IPS DF 6.9 (cell line): ENCODE results near the gene ZNF174.

Experiments
- DNase-seq: peaks from one replicate; pipeline ENCODE4 v3.0.0-alpha.2; 2013; ENCODE audit warnings: low read depth, low spot score
- H3K27ac ChIP-seq: one replicate; pipeline ENCODE4 v1.5.1; 2013; ENCODE audit warnings: low read length, control low read depth
- H3K27me3 ChIP-seq: 2 replicates; pipeline ENCODE4 v1.6.1; 2013; ENCODE audit warnings: mild to moderate bottlenecking, low read length; ENCODE audit not compliant: control insufficient read depth, insufficient read depth
- H3K36me3 ChIP-seq: 2 replicates; pipeline ENCODE4 v1.6.1; 2013; ENCODE audit warnings: low read length; ENCODE audit not compliant: control insufficient read depth, insufficient read depth
- H3K4me1 ChIP-seq: 2 replicates; pipeline ENCODE4 v1.6.1; 2013; ENCODE audit warnings: low read length; ENCODE audit not compliant: control insufficient read depth, insufficient read depth
- H3K4me3 ChIP-seq: 2 replicates; pipeline ENCODE4 v1.5.1; 2013; ENCODE audit warnings: mild to moderate bottlenecking, low read length
- H3K9me3 ChIP-seq: 2 replicates; pipeline ENCODE4 v1.6.1; 2013; ENCODE audit warnings: low read length, inconsistent platforms; ENCODE audit not compliant: control insufficient read depth, insufficient read depth
- WGBS: extraction: QIAGEN DNeasy Blood & Tissue Kit; methylation state at CpG from one replicate; pipeline ENCODE4 v1.1.7; 2013; ENCODE audit warnings: mixed read lengths, missing lambda C conversion rate; ENCODE audit not compliant: insufficient read length, insufficient coverage; 5-methylcytosine and 5-hydroxymethylcytosine counted together

ZNF174 gene

DNA sequence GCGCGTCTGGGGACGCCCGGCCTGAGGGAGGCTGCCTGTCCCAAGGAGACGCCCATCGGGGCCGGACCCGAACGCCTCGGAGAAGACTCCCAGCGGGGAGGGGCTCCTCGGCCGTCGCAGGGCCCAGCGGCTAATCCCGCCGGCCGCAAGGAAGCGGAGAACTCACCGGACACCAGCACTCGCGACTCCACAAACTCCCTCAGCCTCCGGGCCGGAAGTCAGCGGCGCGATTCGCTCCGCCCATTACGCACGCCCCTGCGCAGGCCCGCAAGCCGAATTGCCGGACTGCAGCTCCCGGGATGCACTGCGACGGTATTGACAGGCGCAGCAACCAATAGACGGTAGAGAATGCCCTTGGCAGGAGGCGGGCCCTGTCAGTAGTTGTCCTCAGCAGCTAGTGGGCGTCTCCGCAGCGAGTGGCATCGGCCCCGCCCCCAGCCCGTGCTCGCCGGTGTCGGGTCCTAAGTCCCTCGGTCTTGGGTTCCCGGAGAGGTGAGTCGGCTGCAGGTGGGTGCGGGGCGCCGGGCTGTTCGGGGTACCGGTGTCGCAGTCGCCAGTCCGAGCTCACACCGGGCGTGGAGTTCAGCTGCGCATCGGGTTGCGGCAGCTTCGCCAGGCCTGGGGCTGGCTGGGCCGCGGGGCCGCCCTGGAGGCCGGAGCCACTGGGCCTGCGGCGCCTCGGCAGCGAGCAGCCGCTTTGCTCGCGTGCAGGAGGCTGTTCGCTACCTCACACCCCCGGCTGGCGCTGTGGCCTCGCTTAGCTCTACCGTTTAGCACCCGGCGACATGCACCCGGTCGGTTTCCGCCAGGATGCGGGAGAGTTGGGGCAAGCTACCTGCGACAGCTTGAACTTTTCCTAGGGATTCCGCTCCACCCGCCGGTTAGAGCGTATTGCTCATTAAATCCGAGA is at the start of gene ZNF174, which contains the start of gene ZSCAN32:
TSS of gene ZNF174 (plus strand) at position 437 of the 910 bp plus-strand sequence. CDS start 790 bp downstream, outside the sequence.
TSS of gene ZSCAN32 (minus strand) at position 226 of the 910 bp plus-strand sequence. CDS start 3,447 bp downstream, outside the sequence.
- peak within 1 kb of the TSS; percentile 83 for H3K4me3 ChIP-seq
- H3K27ac ChIP-seq = no peak within 1 kb of the TSS
- no peaks in the 10 kb centered on the region for H3K9me3 ChIP-seq
- no peaks in the 10 kb centered on the region for H3K4me1 ChIP-seq
- peaks cover 11% of the 10 kb centered on the region for H3K36me3 ChIP-seq
- H3K27me3 ChIP-seq = no peaks in the 10 kb centered on the region
- WGBS = no CpG with 5 or more reads among the region's 95 CpGs
- peak; percentile 95 for DNase-seq

DNA sequence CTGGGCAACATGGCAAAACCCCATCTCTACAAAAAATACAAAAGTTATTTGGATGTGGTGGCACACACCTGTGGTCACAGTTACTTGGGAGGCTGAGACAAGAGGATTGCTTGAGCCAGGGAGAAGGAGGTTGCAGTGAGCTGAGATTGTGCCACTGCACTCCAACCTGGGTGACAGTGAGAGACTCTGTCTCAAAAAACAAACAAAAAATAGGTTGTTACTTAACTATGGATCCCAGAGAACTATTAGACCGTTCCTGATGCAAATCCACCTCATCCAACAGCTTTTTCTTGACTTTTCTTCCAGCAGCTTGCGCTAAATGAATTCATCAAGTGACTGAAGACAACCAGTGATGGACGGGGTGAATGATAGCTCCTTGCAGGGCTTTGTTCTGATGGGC is 45.4 kb upstream of the ZNF174 start, which contains the start of gene OR2C1:
TSS of gene OR2C1 (plus strand) at position 301 of the 400 bp plus-strand sequence. CDS start at position 353, 52 bp downstream.
- no CpG with 5 or more reads among the region's 3 CpGs for WGBS
- H3K4me3 ChIP-seq = no peak within 1 kb of the TSS
- no peaks in the 10 kb centered on the region for H3K27me3 ChIP-seq

DNA sequence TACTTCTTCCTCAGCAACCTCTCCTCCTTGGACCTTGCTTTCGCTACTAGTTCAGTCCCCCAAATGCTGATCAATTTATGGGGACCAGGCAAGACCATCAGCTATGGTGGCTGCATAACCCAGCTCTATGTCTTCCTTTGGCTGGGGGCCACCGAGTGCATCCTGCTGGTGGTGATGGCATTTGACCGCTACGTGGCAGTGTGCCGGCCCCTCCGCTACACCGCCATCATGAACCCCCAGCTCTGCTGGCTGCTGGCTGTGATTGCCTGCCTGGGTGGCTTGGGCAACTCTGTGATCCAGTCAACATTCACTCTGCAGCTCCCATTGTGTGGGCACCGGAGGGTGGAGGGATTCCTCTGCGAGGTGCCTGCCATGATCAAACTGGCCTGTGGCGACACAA is 44.9 kb upstream of the ZNF174 start:
- Histone ChIP-seq H3K4me3 (no peak overlapping the region), H3K4me1 (no peaks in the 10 kb centered on the region), H3K27ac (no peak overlapping the region), H3K9me3 (no peaks in the 10 kb centered on the region; the same call in 1 of the 2 replicates), H3K27me3 (no peaks in the 10 kb centered on the region), H3K36me3 (no peaks in the 10 kb centered on the region)
- no CpG with 5 or more reads among the region's 10 CpGs for WGBS
- DNase-seq = no peak

More for the DNA sequence above, 45.4 kb upstream of the ZNF174 start, which contains the start of gene OR2C1:
- Histone ChIP-seq H3K27ac (no peak within 1 kb of the TSS), H3K36me3 (no peaks in the 10 kb centered on the region), H3K4me1 (no peaks in the 10 kb centered on the region), H3K9me3 (no peaks in the 10 kb centered on the region; the same call in 1 of the 2 replicates)
- no peak for DNase-seq

DNA sequence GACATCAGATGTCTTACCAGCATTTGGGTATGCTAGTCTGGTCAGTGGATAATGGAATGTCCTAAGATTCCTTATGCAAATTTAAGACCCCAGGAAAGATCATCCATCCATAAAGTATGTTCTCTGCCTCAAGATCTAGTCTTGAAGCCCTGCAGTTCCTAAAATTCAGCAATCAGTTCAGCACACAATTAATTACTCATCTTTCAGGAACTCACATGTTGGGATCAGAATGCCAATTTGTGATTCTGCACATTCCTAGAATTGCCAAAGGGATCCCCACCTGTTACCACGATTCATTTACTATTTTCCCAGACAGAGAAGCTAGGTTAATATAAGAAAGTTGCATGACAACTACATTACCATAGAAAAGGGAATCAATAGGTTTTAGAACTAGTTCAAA is 42.1 kb upstream of the ZNF174 start:
- H3K9me3 ChIP-seq = no peaks in the 10 kb centered on the region; the same call in 1 of the 2 replicates
- H3K36me3 ChIP-seq = no peaks in the 10 kb centered on the region
- H3K4me1 ChIP-seq = no peaks in the 10 kb centered on the region
- H3K27me3 ChIP-seq = no peaks in the 10 kb centered on the region
- H3K27ac ChIP-seq = no peak overlapping the region
- H3K4me3 ChIP-seq = no peak overlapping the region
- WGBS = no CpG with 5 or more reads among the region's 1 CpG
- no peak for DNase-seq

DNA sequence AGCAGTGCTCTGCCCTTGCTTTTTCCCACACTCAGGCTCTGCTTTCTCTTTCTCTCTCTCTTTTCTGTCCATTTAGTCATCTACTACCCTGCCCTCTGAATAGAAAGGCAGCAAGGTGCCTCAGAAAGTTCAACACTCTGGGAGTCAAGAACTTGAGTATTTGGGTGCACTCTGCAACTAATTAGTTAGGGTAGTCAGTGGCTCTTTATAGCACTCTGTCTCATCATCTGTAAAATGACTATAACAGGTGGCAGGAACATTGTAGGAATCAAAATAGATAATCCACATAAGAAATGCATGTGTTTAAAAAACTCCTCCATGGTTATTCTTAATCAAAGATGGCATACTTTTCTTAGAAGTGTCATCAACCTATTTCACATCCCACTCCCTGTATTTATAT is 38.1 kb upstream of the ZNF174 start:
- no peak for DNase-seq
- Histone ChIP-seq H3K9me3 (no peaks in the 10 kb centered on the region; the same call in 1 of the 2 replicates), H3K27ac (no peak overlapping the region), H3K4me3 (no peak overlapping the region), H3K4me1 (no peaks in the 10 kb centered on the region; the same call in 1 of the 2 replicates), H3K36me3 (no peaks in the 10 kb centered on the region), H3K27me3 (no peaks in the 10 kb centered on the region)

DNA sequence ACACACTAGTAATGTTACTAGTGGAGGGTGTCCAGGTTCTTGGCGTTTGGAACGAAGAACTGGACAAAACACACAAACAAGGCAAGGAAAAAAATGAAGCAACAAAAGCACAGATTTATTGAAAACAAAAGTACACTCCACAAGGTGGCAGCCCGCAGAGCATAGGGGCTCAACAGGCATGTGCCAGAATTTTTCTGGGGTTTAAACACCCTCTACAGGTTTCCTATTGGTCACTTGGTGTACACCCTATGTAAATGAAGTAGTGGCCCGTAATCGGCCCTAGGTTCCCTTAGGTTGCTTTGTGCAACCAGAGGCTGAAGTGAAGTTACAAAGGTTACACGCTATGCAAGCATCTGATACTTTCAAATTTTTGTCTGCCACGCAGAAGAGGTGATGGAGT is 37.2 kb upstream of the ZNF174 start:
- H3K36me3 ChIP-seq = no peaks in the 10 kb centered on the region
- DNase-seq = no peak
- WGBS = no CpG with 5 or more reads among the region's 7 CpGs
- no peaks in the 10 kb centered on the region for H3K27me3 ChIP-seq
- no peaks in the 10 kb centered on the region; the same call in 1 of the 2 replicates for H3K4me1 ChIP-seq
- H3K4me3 ChIP-seq = no peak overlapping the region
- H3K9me3 ChIP-seq = no peaks in the 10 kb centered on the region; the same call in 1 of the 2 replicates
- H3K27ac ChIP-seq = no peak overlapping the region

DNA sequence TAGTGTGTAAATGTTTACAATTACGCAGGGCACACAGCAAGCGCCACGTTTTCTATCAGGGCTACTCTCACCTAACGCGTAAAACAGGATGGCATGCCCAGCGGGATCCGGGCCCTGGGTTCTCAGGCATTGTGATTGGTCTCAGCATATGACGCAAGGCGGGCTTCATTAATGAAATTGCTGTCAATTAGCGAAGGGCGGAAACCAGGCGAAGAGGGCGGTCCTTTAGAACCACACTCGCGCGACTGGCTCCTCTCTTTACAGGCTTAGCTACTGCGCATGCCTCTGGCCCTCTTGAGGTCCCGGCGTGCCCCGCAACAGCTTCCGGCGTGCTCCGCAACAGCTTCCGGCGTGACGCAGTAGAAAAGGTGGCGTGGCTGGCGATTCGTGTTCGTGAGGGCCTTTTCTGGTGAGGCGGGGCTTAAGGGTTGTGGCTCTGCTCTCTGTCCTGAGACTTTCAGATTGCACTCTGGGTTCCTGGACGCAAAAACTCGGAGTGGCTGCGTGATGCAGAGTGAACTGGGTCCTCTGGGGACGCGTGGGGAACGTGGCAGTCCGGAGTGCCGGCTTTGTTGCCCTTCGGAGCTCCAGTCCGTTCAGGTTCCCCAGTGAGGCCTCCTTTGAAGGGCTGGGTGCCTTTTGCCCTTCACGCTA is 36.1 kb upstream of the ZNF174 start:
- Histone ChIP-seq H3K27me3 (no peaks in the 10 kb centered on the region), H3K36me3 (no peaks in the 10 kb centered on the region), H3K4me3 (no peak overlapping the region), H3K9me3 (no peaks in the 10 kb centered on the region; the same call in 1 of the 2 replicates), H3K27ac (no peak overlapping the region), H3K4me1 (no peaks in the 10 kb centered on the region; the same call in 1 of the 2 replicates)
- no CpG with 5 or more reads among the region's 42 CpGs for WGBS
- no peak for DNase-seq

DNA sequence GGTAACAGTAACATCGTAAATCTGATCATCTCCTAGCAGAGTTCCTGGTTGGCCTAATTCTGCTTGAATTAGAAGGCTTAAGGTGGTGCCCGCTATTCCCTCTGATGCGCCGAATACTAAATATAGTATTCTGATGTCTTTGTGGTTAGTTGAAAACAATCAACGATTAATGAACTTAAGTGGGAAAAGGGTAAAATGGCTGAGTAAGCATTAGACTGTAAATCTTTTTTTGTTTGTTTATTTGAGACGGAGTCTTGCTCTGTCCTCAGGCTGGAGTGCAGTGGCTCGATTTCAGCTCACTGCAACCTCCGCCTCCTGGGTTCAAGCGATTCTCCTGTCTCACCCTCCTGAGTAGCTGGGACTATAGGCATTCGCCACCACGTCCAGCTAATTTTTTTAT is 31.9 kb upstream of the ZNF174 start:
- Histone ChIP-seq H3K4me3 (no peak overlapping the region), H3K36me3 (no peaks in the 10 kb centered on the region), H3K27ac (no peak overlapping the region), H3K4me1 (no peaks in the 10 kb centered on the region; the same call in 1 of the 2 replicates), H3K9me3 (no peaks in the 10 kb centered on the region; the same call in 1 of the 2 replicates), H3K27me3 (no peaks in the 10 kb centered on the region; the same call in 1 of the 2 replicates)
- no CpG with 5 or more reads among the region's 11 CpGs for WGBS
- DNase-seq = no peak

DNA sequence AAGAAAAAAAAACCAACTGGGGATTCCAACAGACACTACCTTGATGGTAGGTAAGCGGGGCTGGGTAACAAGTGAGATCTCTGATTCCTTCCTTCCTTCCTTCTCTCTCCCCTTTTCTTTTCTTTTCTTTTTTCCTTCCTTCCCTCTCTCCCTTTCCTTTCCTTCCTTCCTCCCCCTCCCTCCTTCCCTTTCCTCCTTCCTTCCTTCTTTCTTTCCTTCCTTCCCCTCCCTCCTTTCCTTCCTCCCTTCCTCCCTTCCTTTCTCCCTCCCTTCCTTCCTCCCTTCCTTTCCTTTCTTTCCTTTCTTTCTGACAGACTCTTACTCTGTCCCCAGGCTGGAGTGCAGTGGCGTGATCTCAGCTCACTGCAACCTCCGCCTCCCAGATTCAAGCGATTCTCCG is 25.3 kb upstream of the ZNF174 start:
- Histone ChIP-seq H3K4me3 (no peak overlapping the region), H3K4me1 (no peaks in the 10 kb centered on the region), H3K9me3 (peaks cover 4% of the 10 kb centered on the region), H3K36me3 (no peaks in the 10 kb centered on the region), H3K27ac (no peak overlapping the region), H3K27me3 (no peaks in the 10 kb centered on the region; the same call in 1 of the 2 replicates)
- WGBS = no CpG with 5 or more reads among the region's 5 CpGs
- DNase-seq = no peak

DNA sequence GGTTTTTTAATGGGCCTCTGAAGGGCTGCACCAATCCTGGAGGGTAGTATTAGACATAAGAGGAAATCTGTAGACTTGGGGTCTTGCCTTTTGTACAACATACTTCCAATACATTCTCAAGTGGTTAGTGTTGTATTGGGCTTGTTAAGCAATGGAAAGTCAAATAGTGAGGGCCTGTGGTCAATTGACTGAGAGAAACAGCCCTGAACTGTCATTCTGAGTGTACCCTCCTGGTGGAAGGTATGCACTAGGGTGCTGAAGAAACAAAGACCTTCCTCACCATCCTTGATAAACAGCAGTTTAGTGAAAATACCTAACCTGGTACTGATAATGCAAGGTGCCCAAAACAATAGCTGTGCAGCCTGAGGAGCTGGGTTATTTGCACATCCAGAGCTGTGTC is 23.1 kb upstream of the ZNF174 start:
- Histone ChIP-seq H3K27ac (no peak overlapping the region), H3K4me1 (no peaks in the 10 kb centered on the region), H3K27me3 (no peaks in the 10 kb centered on the region; the same call in 1 of the 2 replicates), H3K36me3 (peaks cover 8% of the 10 kb centered on the region; the same call in 1 of the 2 replicates), H3K9me3 (peaks cover 12% of the 10 kb centered on the region), H3K4me3 (no peak overlapping the region)
- DNase-seq = no peak
